DND-41 (cell line): Measurements from ENCODE around the gene STARD13.
A peak's percentile ranks its signal among the peaks of the same experiment; 100 is the strongest.

Experiments used
- ATAC-seq: fragments of 200-7000 bp; cut with Tn5 transposase; 3 replicates; pipeline ENCODE4 v1.9.1; 2021; ENCODE audit warnings: low read depth; ENCODE audit not compliant: insufficient read depth
- DNase-seq: peaks from one replicate; pipeline ENCODE4 v3.0.0-alpha.2; 2020
- H2AFZ ChIP-seq: 2 replicates; pipeline ENCODE4 v1.6.0; 2012; ENCODE audit warnings: low read depth, low read length
- H3K27ac ChIP-seq: 2 replicates; pipeline ENCODE4 v1.5.1; 2012; ENCODE audit warnings: low read length, inconsistent platforms
- H3K27me3 ChIP-seq: fragments of 200-600 bp; sonication (generic); 2 replicates; pipeline ENCODE4 v1.6.0; 2012; ENCODE audit warnings: low read length, mild to moderate bottlenecking, inconsistent platforms; ENCODE audit not compliant: insufficient read depth, poor library complexity
- H3K36me3 ChIP-seq: 2 replicates; pipeline ENCODE4 v1.5.1; 2012; ENCODE audit warnings: low read length, inconsistent platforms; ENCODE audit not compliant: insufficient read depth
- H3K4me1 ChIP-seq: 2 replicates; pipeline ENCODE4 v1.5.1; 2012; ENCODE audit warnings: mild to moderate bottlenecking, low read length; ENCODE audit not compliant: insufficient read depth
- H3K4me2 ChIP-seq: 2 replicates; pipeline ENCODE4 v1.6.0; 2012; ENCODE audit warnings: mild to moderate bottlenecking, moderate library complexity, low read length, inconsistent platforms; ENCODE audit not compliant: insufficient read depth
- H3K4me3 ChIP-seq, 2 experiments: fragments of 200-600 bp in 1 of 2; shearing (Covaris generic) in 1 of 2; 2 replicates each; pipeline ENCODE4 v1.5.1; 2012 to 2016; ENCODE audit warnings: inconsistent platforms in 2 of 2, low read length in 2 of 2, mild to moderate bottlenecking in 2 of 2, low read depth in 1 of 2, moderate library complexity in 1 of 2
- H3K79me2 ChIP-seq: 2 replicates; pipeline ENCODE4 v1.6.0; 2012; ENCODE audit warnings: low read length, inconsistent platforms; ENCODE audit not compliant: insufficient read depth
- H3K9ac ChIP-seq: 2 replicates; pipeline ENCODE4 v1.6.0; 2012; ENCODE audit warnings: low read depth, mild to moderate bottlenecking, inconsistent platforms, low read length, moderate library complexity
- H3K9me3 ChIP-seq: 2 replicates; pipeline ENCODE4 v1.5.1; 2012; ENCODE audit warnings: low read length, moderate library complexity, mild to moderate bottlenecking, inconsistent platforms; ENCODE audit not compliant: insufficient read depth, severe bottlenecking
- H4K20me1 ChIP-seq: 2 replicates; pipeline ENCODE4 v1.6.0; 2012; ENCODE audit warnings: low read length; ENCODE audit not compliant: insufficient read depth
- CTCF ChIP-seq: IDR thresholded peaks from 2 replicates; pipeline ENCODE4 v1.5.1; 2012; ENCODE audit warnings: borderline replicate concordance, low read length, moderate library complexity, mild to moderate bottlenecking; ENCODE audit not compliant: poor library complexity, severe bottlenecking; ENCODE audit errors: extremely low read depth
- EZH2 ChIP-seq: IDR thresholded peaks from 3 replicates; pipeline ENCODE4 v1.6.1; 2012; ENCODE audit warnings: borderline replicate concordance, low read depth, mild to moderate bottlenecking, moderate library complexity, low read length, inconsistent platforms; ENCODE audit not compliant: severe bottlenecking

The STARD13 gene

GRCh38 chr13:33057019-33057780 is 228.4 kb downstream of the STARD13 start:
- no peak for DNase-seq
- no peak overlapping the region for H3K27ac ChIP-seq
- H3K27me3 ChIP-seq: no peaks in the 10 kb centered on the region
- H3K4me1 ChIP-seq: no peaks in the 10 kb centered on the region
- no peak overlapping the region for H3K9ac ChIP-seq
- H4K20me1 ChIP-seq: no peaks in the 10 kb centered on the region
- no peak overlapping the region for H2AFZ ChIP-seq
- no peaks in the 10 kb centered on the region for H3K79me2 ChIP-seq
- no peaks in the 10 kb centered on the region for H3K36me3 ChIP-seq
- no peak overlapping the region for H3K4me3 ChIP-seq
- H3K4me2 ChIP-seq: no peak overlapping the region
- TF ChIP-seq CTCF (peak; percentile 38), EZH2 (no peak)
- peaks cover 4% of the 10 kb centered on the region for H3K9me3 ChIP-seq
- ATAC-seq: peak; percentile 44; the same call in 1 of the 3 replicates

- no peak overlapping the region for H3K4me3 ChIP-seq
Measured at GRCh38 chr13:33053397-33054066, 232.0 kb downstream of the STARD13 start.

More at GRCh38 chr13:33053397-33054066, 232.0 kb downstream of the STARD13 start:
- no peak for DNase-seq
- TF ChIP-seq EZH2: no peak
- TF ChIP-seq CTCF: no peak
- no peaks in the 10 kb centered on the region for H4K20me1 ChIP-seq
- ATAC-seq: no peak
- H3K36me3 ChIP-seq: no peaks in the 10 kb centered on the region
- H3K4me2 ChIP-seq: no peak overlapping the region
- H3K79me2 ChIP-seq: no peaks in the 10 kb centered on the region
- no peak overlapping the region for H2AFZ ChIP-seq
- H3K27me3 ChIP-seq: no peaks in the 10 kb centered on the region
- no peaks in the 10 kb centered on the region for H3K9me3 ChIP-seq
- H3K27ac ChIP-seq: no peak overlapping the region
- no peak overlapping the region for H3K9ac ChIP-seq
- no peaks in the 10 kb centered on the region for H3K4me1 ChIP-seq
